Measurements from ENCODE around the gene TMEM150B.
A peak's percentile ranks its signal among the peaks of the same experiment; 100 is the strongest.
"Not testable (repeated sequence)": the region's sequence is repeated elsewhere in the genome, so short reads cannot be mapped to it uniquely, and the experiment has no call there.

Gene TMEM150B

GRCh38 chr19:55333870-55334269 lies 8.7 kb upstream of the TMEM150B start:
- H3K4me3 ChIP-seq (ENCODE audit: control insufficient read depth, low read depth, low read length): no peak overlapping the region
- DNase-seq (ENCODE audit: low read depth): no peak
- TF ChIP-seq, protein P1, sequence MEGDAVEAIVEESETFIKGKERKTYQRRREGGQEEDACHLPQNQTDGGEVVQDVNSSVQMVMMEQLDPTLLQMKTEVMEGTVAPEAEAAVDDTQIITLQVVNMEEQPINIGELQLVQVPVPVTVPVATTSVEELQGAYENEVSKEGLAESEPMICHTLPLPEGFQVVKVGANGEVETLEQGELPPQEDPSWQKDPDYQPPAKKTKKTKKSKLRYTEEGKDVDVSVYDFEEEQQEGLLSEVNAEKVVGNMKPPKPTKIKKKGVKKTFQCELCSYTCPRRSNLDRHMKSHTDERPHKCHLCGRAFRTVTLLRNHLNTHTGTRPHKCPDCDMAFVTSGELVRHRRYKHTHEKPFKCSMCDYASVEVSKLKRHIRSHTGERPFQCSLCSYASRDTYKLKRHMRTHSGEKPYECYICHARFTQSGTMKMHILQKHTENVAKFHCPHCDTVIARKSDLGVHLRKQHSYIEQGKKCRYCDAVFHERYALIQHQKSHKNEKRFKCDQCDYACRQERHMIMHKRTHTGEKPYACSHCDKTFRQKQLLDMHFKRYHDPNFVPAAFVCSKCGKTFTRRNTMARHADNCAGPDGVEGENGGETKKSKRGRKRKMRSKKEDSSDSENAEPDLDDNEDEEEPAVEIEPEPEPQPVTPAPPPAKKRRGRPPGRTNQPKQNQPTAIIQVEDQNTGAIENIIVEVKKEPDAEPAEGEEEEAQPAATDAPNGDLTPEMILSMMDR (conservative IDR thresholded peaks at IDR 0.05; ENCODE audit: control insufficient read depth, insufficient read depth, low read depth, low read length): no peak

DNA sequence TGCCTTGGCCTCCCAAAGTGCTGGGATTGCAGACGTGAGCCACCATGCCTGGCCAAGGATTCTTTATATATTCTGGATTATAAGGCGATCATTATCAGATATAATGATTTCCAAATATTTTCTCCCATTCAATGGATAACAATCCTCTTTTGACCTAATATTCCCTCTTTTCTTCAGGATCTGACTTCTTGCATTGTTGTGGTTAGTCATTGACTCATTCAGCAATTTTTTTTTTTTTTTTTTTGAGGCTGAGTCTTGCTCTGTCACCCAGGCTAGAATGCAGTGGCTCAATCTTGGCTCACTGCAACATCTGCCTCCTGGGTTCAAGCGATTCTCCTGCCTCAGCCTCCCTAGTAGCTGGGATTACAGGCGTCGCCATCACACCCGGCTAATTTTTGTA lies 4.7 kb upstream of the TMEM150B start:
- DNase-seq (ENCODE audit: low read depth): peak; percentile 57
- H3K4me3 ChIP-seq (ENCODE audit: control insufficient read depth, low read depth, low read length): not testable (repeated sequence)

GRCh38 chr19:55328774-55329318 lies 3.7 kb upstream of the TMEM150B start:
- peak; percentile 29 for DNase-seq (ENCODE audit: low read depth)
- not testable (repeated sequence) for H3K4me3 ChIP-seq (ENCODE audit: control insufficient read depth, low read depth, low read length)

- H3K4me3 ChIP-seq (ENCODE audit: control insufficient read depth, low read depth, low read length): no peak overlapping the region
- TF ChIP-seq, protein P1 (conservative IDR thresholded peaks at IDR 0.05; ENCODE audit: control insufficient read depth, insufficient read depth, low read depth, low read length): no peak
- DNase-seq (ENCODE audit: low read depth): no peak
These were observed 479 bp downstream of the TMEM150B start for GRCh38 chr19:55324662-55325061.

GRCh38 chr19:55322204-55322885 lies 2.8 kb downstream of the TMEM150B start:
- TF ChIP-seq, protein P1 (conservative IDR thresholded peaks at IDR 0.05; ENCODE audit: control insufficient read depth, insufficient read depth, low read depth, low read length): no peak
- no peak overlapping the region for H3K4me3 ChIP-seq (ENCODE audit: control insufficient read depth, low read depth, low read length)
- DNase-seq (ENCODE audit: low read depth): no peak

DNA sequence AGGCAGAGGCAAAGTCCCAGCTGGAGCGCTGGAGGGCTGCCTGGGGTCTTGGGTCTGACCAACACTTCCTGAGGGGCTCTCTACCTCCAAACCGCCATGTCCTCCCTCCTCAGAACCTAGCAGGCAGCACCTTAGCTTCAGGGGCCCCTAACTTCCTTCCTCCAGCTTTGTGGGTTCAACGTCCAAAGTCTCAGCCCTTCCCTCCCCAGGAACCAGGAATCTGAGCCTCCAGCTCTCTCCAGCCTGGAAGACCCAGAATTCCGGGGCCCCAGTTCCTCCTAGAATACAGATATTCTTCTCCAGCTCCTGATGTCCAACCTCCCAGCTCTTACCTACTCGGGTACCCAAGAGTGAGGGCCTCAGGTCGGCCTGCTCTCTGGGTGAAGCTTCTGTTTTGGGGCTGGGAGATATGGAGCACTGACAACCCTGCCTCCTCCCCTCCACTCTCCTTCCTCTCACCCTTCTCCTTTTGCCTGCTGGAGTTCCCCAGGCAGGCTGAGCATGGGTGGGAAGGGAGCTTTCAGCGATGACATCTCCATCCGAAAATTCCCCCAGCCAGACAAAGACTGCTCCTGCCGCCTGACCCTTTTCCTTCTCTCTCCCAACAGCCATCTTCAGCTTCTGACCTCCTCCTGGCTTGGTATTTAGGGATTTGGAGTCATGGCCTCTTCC lies 3.5 kb downstream of the TMEM150B start:
- TF ChIP-seq, protein P1 (conservative IDR thresholded peaks at IDR 0.05; ENCODE audit: control insufficient read depth, insufficient read depth, low read depth, low read length): no peak
- no peak overlapping the region for H3K4me3 ChIP-seq (ENCODE audit: control insufficient read depth, low read depth, low read length)
- no peak for DNase-seq (ENCODE audit: low read depth)

DNA sequence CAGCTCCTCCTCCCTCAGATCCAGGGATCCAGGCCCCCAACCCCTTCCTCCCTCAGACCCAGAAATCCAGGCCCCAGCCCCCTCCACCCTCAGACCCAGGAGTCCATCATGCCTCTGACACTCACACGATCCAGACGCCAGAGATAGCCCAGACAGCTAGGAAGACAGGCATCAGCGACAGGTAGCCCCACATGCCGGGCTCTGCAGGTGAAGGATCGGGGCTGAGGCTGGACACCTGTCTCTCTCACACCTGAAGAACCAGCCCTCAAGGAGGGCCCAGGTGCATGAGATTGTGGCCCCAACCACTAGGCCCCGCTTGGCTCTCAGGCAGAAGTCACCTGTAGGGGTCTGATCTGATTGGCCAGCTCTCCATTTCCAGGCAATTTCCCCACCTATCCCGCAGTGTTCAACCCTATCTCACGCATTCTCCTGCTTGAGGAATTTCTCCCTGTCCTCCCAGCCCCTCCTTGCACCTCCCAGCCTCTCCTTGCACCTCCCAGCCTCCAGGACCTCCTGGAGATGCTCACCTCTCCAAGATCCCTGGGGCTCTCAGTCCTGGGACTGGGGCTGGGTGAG lies 4.2 kb downstream of the TMEM150B start:
- no peak overlapping the region for H3K4me3 ChIP-seq (ENCODE audit: control insufficient read depth, low read depth, low read length)
- DNase-seq (ENCODE audit: low read depth): no peak
- TF ChIP-seq, protein P1 (conservative IDR thresholded peaks at IDR 0.05; ENCODE audit: control insufficient read depth, insufficient read depth, low read depth, low read length): no peak
